Adrenal gland (tissue), 12 donors: ENCODE measurements around the gene DCHS2. TPM values are rescaled to one million over a fixed set of nuclear protein-coding genes. Genes with fewer than 3 reads are reported as not detected.

Experiments used
- DNase-seq, 7 donors: peaks; one replicate each; pipeline ENCODE4 v3.0.0-alpha.2; 2019 to 2020
- H3K27ac ChIP-seq, 5 donors: fragments of 200-600 bp; sonication (generic) in 4 of 5; 1 replicate in 3 of 5; 2 replicates in 2 of 5; pipeline versions ENCODE4 v1.5.1 to v1.8.0; 2016 to 2020; ENCODE audit warnings: mild to moderate bottlenecking in 1 of 5
- H3K27me3 ChIP-seq: fragments of 200-600 bp; 2 replicates; pipeline ENCODE4 v1.8.0; 2021
- H3K36me3 ChIP-seq, 2 donors: fragments of 200-600 bp; replicated peaks in 1 of 2; 1 replicate in 1 of 2; 2 replicates in 1 of 2; pipeline versions ENCODE4 v1.5.1 to v1.8.0; 2018 to 2022
- H3K4me1 ChIP-seq, 2 donors: fragments of 200-600 bp; replicated peaks in 1 of 2; 1 replicate in 1 of 2; 2 replicates in 1 of 2; pipeline versions ENCODE4 v1.5.1 to v1.8.0; 2018 to 2021
- H3K4me3 ChIP-seq, 4 donors: fragments of 200-600 bp; sonication (generic) in 3 of 4; one replicate each; pipeline ENCODE4 v1.5.1; 2016 to 2018
- H3K9me3 ChIP-seq, 3 donors: fragments of 200-600 bp; sonication (generic) in 1 of 3; replicated peaks in 1 of 3; 1 replicate in 2 of 3; 2 replicates in 1 of 3; pipeline versions ENCODE4 v1.5.1 to v1.8.0; 2016 to 2021
- POLR2A ChIP-seq, 2 donors: fragments of 450-650 bp; IDR thresholded peaks; one replicate each; pipeline ENCODE4 v1.6.1; 2017; ENCODE audit warnings: antibody characterized with exemption in 2 of 2, mild to moderate bottlenecking in 2 of 2, moderate library complexity in 1 of 2
- WGBS, 4 donors: extraction: QIAGEN DNeasy Blood & Tissue Kit in 2 of 4; methylation state at CpG; one replicate each; pipeline versions ENCODE4 v1.1.5 to v1.1.7; 2013 to 2017; 5-methylcytosine and 5-hydroxymethylcytosine counted together
- intact Hi-C, 2 donors: fragments of 100-400 bp; cut with DNase I; formaldehyde crosslinking; loops; one replicate each; pipeline versions ENCODE4 v1.14.1 to v1.15.0; 2022 to 2023
- polyA plus RNA-seq, 3 donors: library from polyadenylated mRNA; stranded (reverse); fragments of 200-250 nt in 2 of 3; fragments of 350-450 nt in 1 of 3; fragmentation: Illumina TruSeq in 1 of 3; extraction: RNeasy Lipid Tissue Mini Kit (QIAGEN cat#74804) in 1 of 3; gene quantifications; one replicate each; pipeline ENCODE4 v1.2.3, GENCODE V29; 2013 to 2014
- total RNA-seq, 9 donors: library from RNA; depleted of rRNA in 4 of 9; stranded (reverse); fragments of >200 nt in 4 of 9; fragments of 120-200 nt in 1 of 9; fragmentation: NEBNext Ultra II Directional in 1 of 9; extraction: Animal tissue kit (Norgen Biotek cat#: 25700) in 1 of 9; gene quantifications; one replicate each; pipeline versions ENCODE4 v1.1.0 to v1.2.4, GENCODE V29; 2013 to 2023
- TF ChIP-seq, protein P1 (sequence below), 6 experiments: fragments of 450-650 bp in 4 of 6; fragments of 200-600 bp in 2 of 6; sonication (generic) in 1 of 6; IDR thresholded peaks; 1 replicate in 5 of 6; 2 replicates in 1 of 6; pipeline versions ENCODE4 v1.5.1 to v1.8.0; 2016 to 2021; ENCODE audit warnings: antibody characterized with exemption in 6 of 6, mild to moderate bottlenecking in 2 of 6, moderate library complexity in 1 of 6
- donor health status: healthy with polysubstance abuse.
- donor health status: Bipolar disorder and iron deficiency.
- donor health status: DM: yes; HTN: yes; CAD: no.
- donor health status: DM: no; HTN: no; CAD: no.
- donor health status: DM: no; HTN: no; CAD: no.
- donor health status: DM: yes; HTN: yes; CAD: no.

The DCHS2 gene
- total and polyA plus RNA-seq, 12 donors: 0.06 to 3.3 (median 0.78) TPM; not detected in 1

DNA sequence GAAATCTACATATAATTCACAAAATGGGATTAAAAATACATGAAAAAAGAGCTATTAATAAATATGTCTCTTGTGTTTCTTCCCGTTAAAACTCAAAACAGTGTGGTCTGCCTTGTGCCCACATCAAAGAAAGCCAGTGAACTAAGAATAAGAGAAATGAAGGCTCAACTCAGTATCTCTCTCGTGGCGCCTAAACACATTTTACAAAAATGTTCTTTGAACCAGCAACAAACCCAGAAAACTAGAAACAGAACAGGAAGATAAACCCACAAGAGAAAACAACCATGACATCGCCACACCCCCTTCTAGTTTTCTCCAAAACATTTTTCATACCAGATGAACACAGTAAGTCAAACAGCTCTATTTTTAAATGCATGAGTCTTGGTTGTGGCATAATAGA lies 130.1 kb downstream of the DCHS2 start:
- intact Hi-C loops: no loop called here
- Histone ChIP-seq H3K36me3 (no peaks in the 10 kb centered on the region), H3K27me3 (no peaks in the 10 kb centered on the region), H3K9me3 (no peaks in the 10 kb centered on the region), H3K27ac (no peak overlapping the region), H3K4me1 (no peaks in the 10 kb centered on the region), H3K4me3 (no peak overlapping the region)
- TF ChIP-seq, protein P1, sequence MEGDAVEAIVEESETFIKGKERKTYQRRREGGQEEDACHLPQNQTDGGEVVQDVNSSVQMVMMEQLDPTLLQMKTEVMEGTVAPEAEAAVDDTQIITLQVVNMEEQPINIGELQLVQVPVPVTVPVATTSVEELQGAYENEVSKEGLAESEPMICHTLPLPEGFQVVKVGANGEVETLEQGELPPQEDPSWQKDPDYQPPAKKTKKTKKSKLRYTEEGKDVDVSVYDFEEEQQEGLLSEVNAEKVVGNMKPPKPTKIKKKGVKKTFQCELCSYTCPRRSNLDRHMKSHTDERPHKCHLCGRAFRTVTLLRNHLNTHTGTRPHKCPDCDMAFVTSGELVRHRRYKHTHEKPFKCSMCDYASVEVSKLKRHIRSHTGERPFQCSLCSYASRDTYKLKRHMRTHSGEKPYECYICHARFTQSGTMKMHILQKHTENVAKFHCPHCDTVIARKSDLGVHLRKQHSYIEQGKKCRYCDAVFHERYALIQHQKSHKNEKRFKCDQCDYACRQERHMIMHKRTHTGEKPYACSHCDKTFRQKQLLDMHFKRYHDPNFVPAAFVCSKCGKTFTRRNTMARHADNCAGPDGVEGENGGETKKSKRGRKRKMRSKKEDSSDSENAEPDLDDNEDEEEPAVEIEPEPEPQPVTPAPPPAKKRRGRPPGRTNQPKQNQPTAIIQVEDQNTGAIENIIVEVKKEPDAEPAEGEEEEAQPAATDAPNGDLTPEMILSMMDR (IDR thresholded peaks at IDR 0.05): no peak
- TF ChIP-seq POLR2A (IDR thresholded peaks at IDR 0.05): no peak
- no peak for DNase-seq
- WGBS, 4 donors: 70 to 80% (median 75%) methylated on average over 4 of the region's 4 CpGs

DNA sequence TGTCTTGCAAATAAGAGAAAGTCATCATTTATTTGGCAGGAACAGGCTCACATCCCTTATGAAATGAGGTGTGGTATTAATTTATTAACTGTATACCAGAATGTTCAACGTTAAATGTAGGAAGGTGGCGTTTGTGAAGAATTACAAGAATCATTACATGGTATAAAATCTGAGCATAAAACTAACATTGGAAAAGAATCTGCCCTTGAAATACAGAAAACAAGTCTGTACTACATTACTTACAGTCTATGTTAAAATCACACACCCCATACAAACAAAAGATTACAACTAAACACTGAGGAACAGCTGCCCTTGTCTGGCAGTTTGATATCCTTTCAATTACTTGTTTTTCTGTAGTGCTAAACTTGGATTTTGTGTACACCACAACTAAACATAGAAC lies 131.1 kb downstream of the DCHS2 start:
- Histone ChIP-seq H3K27ac (no peak overlapping the region), H3K4me1 (no peaks in the 10 kb centered on the region), H3K4me3 (no peak overlapping the region), H3K9me3 (no peaks in the 10 kb centered on the region), H3K36me3 (no peaks in the 10 kb centered on the region), H3K27me3 (no peaks in the 10 kb centered on the region)
- WGBS, 4 donors: 30 to 38% (median 33%) methylated on average over 2 of the region's 2 CpGs
- intact Hi-C loops: no loop called here
- DNase-seq: no peak
- TF ChIP-seq POLR2A (IDR thresholded peaks at IDR 0.05): no peak
- TF ChIP-seq, protein P1 (IDR thresholded peaks at IDR 0.05): no peak

DNA sequence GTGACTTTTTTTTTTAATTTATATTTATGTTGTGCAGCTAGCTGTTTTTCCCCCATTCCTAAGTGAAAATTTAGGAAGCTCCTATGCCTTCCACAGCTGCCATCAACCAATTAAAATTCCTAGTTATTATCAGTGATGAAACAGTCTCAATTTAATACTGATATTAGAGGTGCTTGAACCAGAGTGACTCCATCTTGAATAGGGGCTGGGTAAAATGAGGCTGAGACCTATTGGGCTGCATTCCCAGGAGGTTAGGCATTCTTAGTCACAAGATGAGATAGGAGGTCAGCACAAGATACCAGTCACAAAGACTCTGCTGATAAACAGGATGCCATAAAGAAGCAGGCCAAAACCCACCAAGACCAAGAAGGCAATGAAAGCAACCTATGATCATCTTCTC lies 136.7 kb downstream of the DCHS2 start:
- Histone ChIP-seq H3K27me3 (no peaks in the 10 kb centered on the region), H3K36me3 (no peaks in the 10 kb centered on the region), H3K9me3 (no peaks in the 10 kb centered on the region), H3K27ac (no peak overlapping the region), H3K4me3 (no peak overlapping the region), H3K4me1 (no peaks in the 10 kb centered on the region)
- intact Hi-C loops: no loop called here
- no peak for DNase-seq
- no peak for TF ChIP-seq POLR2A (IDR thresholded peaks at IDR 0.05)

DNA sequence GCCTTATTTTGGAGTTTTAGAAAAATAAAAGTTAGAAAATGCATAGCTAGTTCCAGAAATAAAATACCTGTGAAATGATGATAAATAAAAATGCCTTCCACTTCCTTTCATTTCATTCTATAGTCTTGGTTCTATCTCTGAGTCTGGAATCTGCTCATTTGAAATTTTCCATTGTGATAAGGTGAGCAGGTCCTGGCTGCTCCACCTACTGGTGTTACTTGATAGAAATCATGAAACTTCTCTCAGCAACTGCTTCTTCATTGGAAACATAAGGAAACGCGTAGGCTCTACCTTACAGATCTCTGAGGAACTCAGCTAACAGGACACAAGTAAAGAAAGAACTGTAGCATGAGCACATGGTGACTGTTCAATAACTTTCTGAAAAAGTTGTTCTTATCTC lies 141.8 kb downstream of the DCHS2 start:
- 44 to 75% (median 63%) methylated on average over 2 of the region's 2 CpGs for WGBS, 4 donors
- intact Hi-C loops: no loop called here

DNA sequence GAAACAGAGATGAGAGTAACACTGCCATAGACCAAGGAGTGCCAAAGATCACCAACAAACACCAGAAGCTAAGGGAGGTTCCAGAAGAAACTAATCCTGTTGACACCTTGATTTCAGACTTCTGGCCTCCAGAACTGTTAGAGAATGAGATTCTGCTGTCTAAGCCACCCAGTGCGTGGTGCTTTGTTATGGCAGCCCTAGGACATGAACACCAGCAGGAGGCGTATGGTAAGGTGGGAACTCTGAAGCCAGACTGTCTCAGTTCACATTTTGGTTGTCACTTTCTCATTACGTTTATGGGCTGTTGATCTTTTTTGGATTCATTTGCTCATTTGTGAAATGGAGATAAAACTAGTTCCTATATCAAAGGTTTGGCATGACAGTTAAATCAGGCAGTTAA lies 142.9 kb downstream of the DCHS2 start:
- H3K9me3 ChIP-seq: no peaks in the 10 kb centered on the region
- H3K27me3 ChIP-seq: no peaks in the 10 kb centered on the region
- no peaks in the 10 kb centered on the region for H3K4me1 ChIP-seq
- TF ChIP-seq, protein P1 (IDR thresholded peaks at IDR 0.05): no peak
- no peak for TF ChIP-seq POLR2A (IDR thresholded peaks at IDR 0.05)
- H3K36me3 ChIP-seq: no peaks in the 10 kb centered on the region
- H3K4me3 ChIP-seq: no peak overlapping the region
- intact Hi-C loops: no loop called here
- 65 to 73% (median 68%) methylated on average over 3 of the region's 3 CpGs for WGBS, 4 donors
- no peak overlapping the region for H3K27ac ChIP-seq
- no peak for DNase-seq

More for the DNA sequence above, 141.8 kb downstream of the DCHS2 start:
- no peak overlapping the region for H3K4me3 ChIP-seq
- no peak overlapping the region for H3K27ac ChIP-seq
- no peaks in the 10 kb centered on the region for H3K36me3 ChIP-seq
- DNase-seq: no peak
- no peaks in the 10 kb centered on the region for H3K27me3 ChIP-seq
- H3K4me1 ChIP-seq: no peaks in the 10 kb centered on the region
- TF ChIP-seq, protein P1 (IDR thresholded peaks at IDR 0.05): peak in 4 of 6 experiments; percentile 2 to 28 (median 19)
- no peak for TF ChIP-seq POLR2A (IDR thresholded peaks at IDR 0.05)
- no peaks in the 10 kb centered on the region for H3K9me3 ChIP-seq
